Heart left ventricle (tissue), 16 donors: ENCODE measurements around the gene KPNA6. TPM values are rescaled to one million over a fixed set of nuclear protein-coding genes. Genes with fewer than 3 reads are reported as not detected.
A peak's percentile ranks its signal among the peaks of the same experiment; 100 is the strongest.
"Not testable (repeated sequence)": the region's sequence is repeated elsewhere in the genome, so short reads cannot be mapped to it uniquely, and the experiment has no call there.

ENCODE experiments used
- ATAC-seq, 4 donors: fragments of 200-7000 bp; cut with Tn5 transposase; one replicate each; pipeline ENCODE4 v1.9.1; 2020 to 2022; ENCODE audit warnings: moderate library complexity in 4 of 4, mild to moderate bottlenecking in 3 of 4, moderate number of reproducible peaks in 1 of 4
- DNase-seq, 5 donors: peaks; one replicate each; pipeline ENCODE4 v3.0.0-alpha.2; 2020
- H3K27ac ChIP-seq, 12 donors: fragments of 200-600 bp; sonication (generic) in 4 of 12; one replicate each; pipeline versions ENCODE4 v1.5.0 to v1.8.0; 2016 to 2022; ENCODE audit warnings: mild to moderate bottlenecking in 2 of 12
- H3K27me3 ChIP-seq, 9 donors: fragments of 200-600 bp; sonication (generic) in 2 of 9; one replicate each; pipeline versions ENCODE4 v1.5.1 to v1.8.0; 2016 to 2022; ENCODE audit warnings: mild to moderate bottlenecking in 3 of 9
- H3K36me3 ChIP-seq, 9 donors: fragments of 200-600 bp; sonication (generic) in 2 of 9; one replicate each; pipeline versions ENCODE4 v1.5.0 to v1.8.0; 2018 to 2022; ENCODE audit warnings: mild to moderate bottlenecking in 2 of 9
- H3K4me1 ChIP-seq, 12 donors: fragments of 200-600 bp; sonication (generic) in 4 of 12; one replicate each; pipeline versions ENCODE4 v1.5.0 to v1.8.0; 2016 to 2022; ENCODE audit warnings: mild to moderate bottlenecking in 3 of 12
- H3K4me3 ChIP-seq, 12 donors: fragments of 200-600 bp; sonication (generic) in 4 of 12; one replicate each; pipeline versions ENCODE4 v1.5.0 to v1.8.0; 2017 to 2022; ENCODE audit warnings: mild to moderate bottlenecking in 9 of 12, moderate library complexity in 4 of 12
- H3K9me3 ChIP-seq, 12 donors: fragments of 200-600 bp; sonication (generic) in 4 of 12; one replicate each; pipeline versions ENCODE4 v1.5.0 to v1.8.0; 2016 to 2022; ENCODE audit warnings: mild to moderate bottlenecking in 1 of 12
- CTCF ChIP-seq, 12 donors: fragments of 200-600 bp; sonication (generic) in 4 of 12; IDR thresholded peaks; one replicate each; pipeline versions ENCODE4 v1.5.0 to v1.8.0; 2018 to 2022; ENCODE audit warnings: antibody characterized with exemption in 12 of 12, mild to moderate bottlenecking in 5 of 12
- POLR2A ChIP-seq, 2 donors: fragments of 450-650 bp; IDR thresholded peaks; one replicate each; pipeline ENCODE4 v1.6.1; 2017; ENCODE audit warnings: antibody characterized with exemption in 2 of 2, mild to moderate bottlenecking in 2 of 2, moderate library complexity in 2 of 2
- WGBS, 4 donors: extraction: QIAGEN DNeasy Blood & Tissue Kit in 2 of 4; methylation state at CpG; one replicate each; pipeline versions ENCODE4 v1.1.5 to v1.1.7; 2013 to 2018; 5-methylcytosine and 5-hydroxymethylcytosine counted together
- intact Hi-C, 10 donors: fragments of 100-400 bp; cut with DNase I; formaldehyde crosslinking; loops; one replicate each; pipeline versions ENCODE4 v1.11.1 to v1.14.2; 2022
- polyA plus RNA-seq, 2 donors: library from polyadenylated mRNA; stranded (reverse); fragments of 200-250 nt; gene quantifications; one replicate each; pipeline ENCODE4 v1.2.3, GENCODE V29; 2013
- total RNA-seq, 9 donors: library from RNA; depleted of rRNA in 2 of 9; stranded (reverse); fragments of >200 nt in 2 of 9; fragmentation: NEBNext Ultra II Directional in 3 of 9; extraction: Animal tissue kit (Norgen Biotek cat#: 25700) in 3 of 9; gene quantifications; one replicate each; pipeline versions ENCODE4 v1.1.0 to v1.2.4, GENCODE V29; 2016 to 2023
- donor health status: ischemic (EF 13 %, LVEDD 7.1; RV severe dilation, severe dysfunction).
- donor health status: healthy with polysubstance abuse.
- donor health status: DM: no; HTN: yes; CAD: no.
- donor health status: DM: no; HTN: no; CAD: no.
- donor health status: ischemic (EF 25% LVEDD 6.9; RV normal size, moderate dysfunction).
- donor health status: ischemic (EF 25% LVEDD 5.7; RV mildly dilated, moderate dysfunction).
- donor health status: healthy.
- donor health status: DM: yes; HTN: yes; CAD: no.
- donor health status: ischemic (EF 35%, LVEDD 5.7; RV mildly dilated, moderate dysfunction).
- donor health status: nonischemic (EF 11% LVEDD 7.7; RV severe dilation, severe dysfunction).
- donor health status: DM: yes; HTN: yes; CAD: no.
- donor health status: PGD.
- donor health status: ischemic (EF 29% LVEDD 5.4; RV normal size, mild dysfunction).
- donor health status: nonischemic (EF 23%, LVEDD 6.1; RV moderate dilation, normal function).

The KPNA6 gene
- total and polyA plus RNA-seq, 11 donors: 10.2 to 99.2 (median 75.2) TPM

GRCh38 chr1:32063261-32063681, 44.6 kb upstream of the KPNA6 start:
- Histone ChIP-seq H3K9me3 (no peaks in the 10 kb centered on the region), H3K27ac (peak overlapping the region in 7 of 12 donors; percentile 3 to 54 (median 44)), H3K27me3 (no peaks in the 10 kb centered on the region), H3K4me3 (no peak overlapping the region), H3K36me3 (peaks cover 0 to 46% (median 28%) of the 10 kb centered on the region in 9 donors), H3K4me1 (peaks cover 0 to 28% (median 23%) of the 10 kb centered on the region in 12 donors)
- WGBS, 4 donors: 0 to 37% (median 25%) methylated on average over 1 of the region's 1 CpG
- ATAC-seq: peak; percentile 22 to 67 (median 40)
- TF ChIP-seq POLR2A (IDR thresholded peaks at IDR 0.05) (no peak), CTCF (IDR thresholded peaks at IDR 0.05) (peak; percentile 37 to 69 (median 58))
- no peak for DNase-seq
- intact Hi-C loops: loop anchor here in 5 of 10 donors (5.0 to 10.0 kb wide), 5 partner anchors 58 to 398 kb away; partner anchors contain the start of gene SPOCD1 (in 1 of the 5)

- not testable (repeated sequence) for DNase-seq
- intact Hi-C loops: loop anchor here in 4 of 10 donors (10.0 kb wide), 4 partner anchors 61 to 401 kb away; partner anchors contain the start of gene SPOCD1 (in 1 of the 4)
These were observed 42.0 kb upstream of the KPNA6 start for GRCh38 chr1:32065613-32066488.

GRCh38 chr1:32066489-32066873, 41.4 kb upstream of the KPNA6 start:
- Histone ChIP-seq H3K4me1 (peaks cover 0 to 44% (median 24%) of the 10 kb centered on the region in 12 donors), H3K36me3 (peaks cover 0 to 14% (median under 1%) of the 10 kb centered on the region in 9 donors), H3K4me3 (no peak overlapping the region), H3K27ac (peak overlapping the region in 9 of 12 donors; percentile 8 to 73 (median 35)), H3K9me3 (no peaks in the 10 kb centered on the region), H3K27me3 (no peaks in the 10 kb centered on the region)
- TF ChIP-seq CTCF (IDR thresholded peaks at IDR 0.05): no peak
- TF ChIP-seq POLR2A (IDR thresholded peaks at IDR 0.05): no peak
- peak; percentile 34 to 72 (median 56) for ATAC-seq
- 16 to 27% (median 17%) methylated on average over 4 of the region's 4 CpGs for WGBS, 4 donors
- DNase-seq: peak in 4 of 5 donors; percentile 59 to 71 (median 69)
- intact Hi-C loops: loop anchor here in 4 of 10 donors (10.0 kb wide), 4 partner anchors 62 to 402 kb away; partner anchors contain the start of gene SPOCD1 (in 1 of the 4)

More at GRCh38 chr1:32065613-32066488, 42.0 kb upstream of the KPNA6 start:
- H3K36me3 ChIP-seq: peaks cover 0 to 20% (median 7%) of the 10 kb centered on the region in 9 donors
- not testable (repeated sequence) for H3K27me3 ChIP-seq, H3K9me3 ChIP-seq, H3K4me3 ChIP-seq, ATAC-seq
- peak overlapping the region in 8 of 12 donors; percentile 8 to 73 (median 31) for H3K27ac ChIP-seq
- peaks cover 0 to 40% (median 23%) of the 10 kb centered on the region in 12 donors for H3K4me1 ChIP-seq
- 71 to 77% (median 74%) methylated on average over 21 of the region's 21 CpGs for WGBS, 4 donors

- no peak overlapping the region for H3K27ac ChIP-seq
- intact Hi-C loops: loop anchor here in 4 of 10 donors (10.0 kb wide), 4 partner anchors 64 to 404 kb away; partner anchors contain the start of gene SPOCD1 (in 1 of the 4)
- TF ChIP-seq POLR2A (IDR thresholded peaks at IDR 0.05): no peak
- TF ChIP-seq CTCF (IDR thresholded peaks at IDR 0.05): no peak
These were observed 38.8 kb upstream of the KPNA6 start for GRCh38 chr1:32068957-32069588.

More at GRCh38 chr1:32068957-32069588, 38.8 kb upstream of the KPNA6 start:
- H3K4me3 ChIP-seq: no peak overlapping the region
- peaks cover 0 to 51% (median 27%) of the 10 kb centered on the region in 12 donors for H3K4me1 ChIP-seq
- no peak for ATAC-seq
- H3K36me3 ChIP-seq: peaks cover 0 to 4% (median 0%) of the 10 kb centered on the region in 9 donors
- H3K27me3 ChIP-seq: no peaks in the 10 kb centered on the region
- WGBS, 4 donors: 76 to 82% (median 80%) methylated on average over 5 of the region's 5 CpGs
- no peak for DNase-seq
- no peaks in the 10 kb centered on the region for H3K9me3 ChIP-seq
